NCI-H82 treated with DMSO at 0.1 percent for 48 hours (cell line): ENCODE measurements around the gene SLC20A1.
"Not testable (repeated sequence)": the region's sequence is repeated elsewhere in the genome, so short reads cannot be mapped to it uniquely, and the experiment has no call there.

ENCODE experiments used
- DNase-seq: peaks from one replicate; lab custom pipeline; 2025; ENCODE audit not compliant: unreplicated experiment; lab: John Stamatoyannopoulos, UW

Gene SLC20A1

GRCh38 chr2:112703684-112704083, 57.9 kb downstream of the SLC20A1 start:
- DNase-seq = no peak

DNA sequence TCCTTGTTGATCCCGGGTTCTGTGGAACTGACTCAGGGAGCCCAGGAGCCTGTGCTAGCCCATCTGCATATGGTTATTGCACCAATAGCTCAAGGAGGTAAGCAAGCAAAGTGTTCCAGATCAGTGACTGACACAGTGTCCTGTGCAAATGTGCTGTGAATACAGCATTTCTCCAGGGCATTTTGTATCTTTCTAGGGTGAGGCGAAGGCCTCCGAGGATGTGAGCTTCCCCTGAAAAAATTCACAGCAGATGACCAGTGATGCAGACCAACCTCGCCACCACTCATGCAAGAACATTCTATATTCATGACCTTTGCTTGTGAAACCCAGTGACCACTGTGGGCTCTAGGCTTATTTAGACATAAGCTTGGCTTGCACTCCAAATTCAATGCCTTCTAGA, 59.8 kb downstream of the SLC20A1 start:
- no peak for DNase-seq

GRCh38 chr2:112706170-112706664, 60.5 kb downstream of the SLC20A1 start:
- DNase-seq = no peak

GRCh38 chr2:112706947-112707346, 61.2 kb downstream of the SLC20A1 start:
- not testable (repeated sequence) for DNase-seq

- DNase-seq = no peak
These were observed 63.2 kb downstream of the SLC20A1 start for GRCh38 chr2:112708968-112709367.

GRCh38 chr2:112709703-112710102, 64.0 kb downstream of the SLC20A1 start:
- DNase-seq = no peak

- no peak for DNase-seq
These were observed 65.4 kb downstream of the SLC20A1 start for GRCh38 chr2:112710956-112711750.

DNA sequence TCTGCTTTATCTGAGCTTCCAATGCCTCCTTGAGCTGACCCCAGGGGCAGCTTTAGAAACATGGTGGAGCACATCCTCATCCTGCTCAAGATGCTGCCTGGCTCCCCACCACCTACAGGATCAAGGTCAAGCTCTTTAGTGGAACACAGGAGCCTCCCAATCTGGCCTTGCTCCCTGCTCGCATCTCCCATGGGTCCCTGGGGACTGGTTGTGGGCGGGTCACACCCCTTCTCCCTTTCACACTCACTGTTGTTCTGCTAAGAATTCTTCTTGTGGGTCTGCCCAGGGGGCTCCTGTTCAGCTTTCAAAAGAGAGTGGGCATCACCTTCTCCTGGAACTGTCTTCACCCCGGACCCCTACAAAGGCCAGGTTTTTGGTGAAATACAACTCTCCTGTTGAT, 66.7 kb downstream of the SLC20A1 start:
- DNase-seq = no peak

DNA sequence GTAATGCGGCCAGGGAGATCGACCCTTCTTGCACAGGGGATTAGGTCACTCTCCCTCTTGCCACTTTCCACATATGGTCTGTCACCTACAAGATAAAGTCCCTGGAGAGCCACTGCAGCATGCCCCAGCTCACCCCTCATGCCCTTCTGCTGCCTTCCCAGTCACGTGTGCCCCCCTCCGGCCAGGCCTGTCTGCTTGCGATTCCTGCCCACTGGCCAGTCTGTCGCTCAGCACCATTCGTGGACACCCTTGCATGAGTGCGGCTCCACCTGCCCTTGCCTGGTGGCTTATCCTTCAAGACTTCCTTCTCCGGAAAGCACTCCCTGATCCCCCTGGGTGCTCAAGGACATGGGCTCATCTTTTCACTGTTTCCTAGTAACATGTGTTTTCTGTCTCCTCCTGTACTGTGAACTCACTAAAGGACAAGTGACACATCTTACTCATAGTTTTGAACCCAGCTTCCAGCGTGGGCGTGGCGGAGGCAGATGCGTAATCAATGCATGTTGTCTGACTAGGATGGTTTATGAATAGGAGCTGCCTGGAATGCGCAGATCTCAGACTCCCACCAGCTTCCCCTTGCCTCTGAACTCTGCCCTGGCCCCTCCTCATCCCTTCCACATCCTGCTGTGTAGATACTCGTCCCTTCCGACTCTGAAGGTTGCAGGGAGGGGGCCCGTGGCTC, 67.3 kb downstream of the SLC20A1 start:
- DNase-seq = no peak
